GM18873 (cell line): Measurements from ENCODE around the gene HCAR1.
"Not testable (repeated sequence)": the region's sequence is repeated elsewhere in the genome, so short reads cannot be mapped to it uniquely, and the experiment has no call there.

Experiments
- ATAC-seq: cut with Tn5 transposase; IDR thresholded peaks from one replicate; pipeline ENCODE4 v1.9.1; 2021; ENCODE audit warnings: mild to moderate bottlenecking, moderate library complexity, moderate number of reproducible peaks; ENCODE audit not compliant: unreplicated experiment, low FRiP score

HCAR1 gene

GRCh38 chr12:122724641-122725243 is 5.9 kb downstream of the HCAR1 start:
- no peak for ATAC-seq

GRCh38 chr12:122722387-122722786 is 8.3 kb downstream of the HCAR1 start:
- ATAC-seq: no peak

GRCh38 chr12:122721057-122721545 is 9.5 kb downstream of the HCAR1 start:
- ATAC-seq: no peak

- not testable (repeated sequence) for ATAC-seq
These were observed 14.0 kb downstream of the HCAR1 start, which contains the start of gene HCAR3 for GRCh38 chr12:122716658-122717057. Gene HCAR3, minus strand, starts transcription at chr12:122716811. Its CDS starts 74 bp downstream, at chr12:122716737.

- not testable (repeated sequence) for ATAC-seq
These were observed 15.4 kb downstream of the HCAR1 start for GRCh38 chr12:122715211-122715610.

- ATAC-seq: not testable (repeated sequence)
These were observed 17.0 kb downstream of the HCAR1 start for GRCh38 chr12:122713491-122714188.

GRCh38 chr12:122711266-122711665 is 19.4 kb downstream of the HCAR1 start:
- ATAC-seq: not testable (repeated sequence)

- ATAC-seq: not testable (repeated sequence)
These were observed 20.3 kb downstream of the HCAR1 start for GRCh38 chr12:122710341-122710740.

GRCh38 chr12:122709287-122709686 is 21.4 kb downstream of the HCAR1 start:
- not testable (repeated sequence) for ATAC-seq

- not testable (repeated sequence) for ATAC-seq
These were observed 26.8 kb downstream of the HCAR1 start for GRCh38 chr12:122703841-122704240.

GRCh38 chr12:122702890-122703611 is 27.6 kb downstream of the HCAR1 start, which contains the start of gene HCAR2:
Gene HCAR2, minus strand, starts transcription at chr12:122703357. Its CDS starts 74 bp downstream, at chr12:122703283.
- not testable (repeated sequence) for ATAC-seq

GRCh38 chr12:122701481-122701880 is 29.2 kb downstream of the HCAR1 start:
- not testable (repeated sequence) for ATAC-seq

- ATAC-seq: not testable (repeated sequence)
These were observed 30.5 kb downstream of the HCAR1 start for GRCh38 chr12:122700038-122700710.

GRCh38 chr12:122696922-122697321 is 33.7 kb downstream of the HCAR1 start:
- ATAC-seq: not testable (repeated sequence)

- no peak for ATAC-seq
These were observed 39.1 kb downstream of the HCAR1 start for GRCh38 chr12:122691566-122691965.

- ATAC-seq: no peak
These were observed 42.4 kb downstream of the HCAR1 start for GRCh38 chr12:122688291-122688690.

GRCh38 chr12:122687086-122687485 is 43.6 kb downstream of the HCAR1 start:
- ATAC-seq: no peak

- no peak for ATAC-seq
These were observed 44.1 kb downstream of the HCAR1 start for GRCh38 chr12:122686538-122686937.

GRCh38 chr12:122684297-122684813 is 46.3 kb downstream of the HCAR1 start:
- no peak for ATAC-seq

GRCh38 chr12:122681814-122682213 is 48.8 kb downstream of the HCAR1 start:
- ATAC-seq: no peak
